Esophagus squamous epithelium (tissue), 5 donors: ENCODE results near the gene NKAIN4. TPM values are rescaled to one million over a fixed set of nuclear protein-coding genes. Genes with fewer than 3 reads are reported as not detected.

Experiments
- DNase-seq: peaks from one replicate; lab custom pipeline; 2025; lab: John Stamatoyannopoulos, UW
- H3K27ac ChIP-seq, 4 donors: fragments of 200-600 bp; sonication (generic); one replicate each; pipeline ENCODE4 v1.5.1; 2016 to 2019; ENCODE audit warnings: mild to moderate bottlenecking in 1 of 4
- H3K27me3 ChIP-seq, 4 donors: fragments of 200-600 bp; sonication (generic); 1 replicate in 3 of 4; 2 replicates in 1 of 4; pipeline versions ENCODE4 v1.5.1 to v1.6.0; 2017 to 2021; ENCODE audit warnings: antibody characterized with exemption in 1 of 4
- H3K36me3 ChIP-seq, 3 donors: fragments of 200-600 bp; sonication (generic); one replicate each; pipeline ENCODE4 v1.5.1; 2016 to 2019
- H3K4me1 ChIP-seq, 3 donors: fragments of 200-600 bp; sonication (generic); one replicate each; pipeline ENCODE4 v1.5.1; 2017 to 2019
- H3K4me3 ChIP-seq, 4 donors: fragments of 200-600 bp; sonication (generic); 1 replicate in 3 of 4; 2 replicates in 1 of 4; pipeline ENCODE4 v1.5.1; 2016 to 2019; ENCODE audit warnings: mild to moderate bottlenecking in 2 of 4, moderate library complexity in 1 of 4
- H3K9me3 ChIP-seq, 3 donors: fragments of 200-600 bp; sonication (generic); one replicate each; pipeline ENCODE4 v1.5.1; 2016 to 2019
- POLR2A ChIP-seq, 4 donors: fragments of 450-650 bp; IDR thresholded peaks; one replicate each; pipeline ENCODE4 v1.6.1; 2017; ENCODE audit warnings: antibody characterized with exemption in 4 of 4, mild to moderate bottlenecking in 4 of 4, moderate library complexity in 3 of 4
- WGBS, 2 donors: methylation state at CpG; one replicate each; pipeline ENCODE4 v1.1.5; 2018; 5-methylcytosine and 5-hydroxymethylcytosine counted together
- intact Hi-C: fragments of 100-400 bp; cut with DNase I; formaldehyde crosslinking; loops from one replicate; pipeline ENCODE4 v1.15.0; 2022
- total RNA-seq, 4 donors: library from RNA; depleted of rRNA; stranded (reverse); fragments of >200 nt; gene quantifications; one replicate each; pipeline ENCODE4 v1.1.0, GENCODE V29; 2016
- TF ChIP-seq, protein P1 (sequence below), 6 experiments: fragments of 450-650 bp in 4 of 6; fragments of 200-600 bp in 2 of 6; sonication (generic) in 2 of 6; IDR thresholded peaks; one replicate each; pipeline ENCODE4 v1.5.1; 2016 to 2019; ENCODE audit warnings: antibody characterized with exemption in 6 of 6, mild to moderate bottlenecking in 4 of 6, moderate library complexity in 4 of 6
- donor health status: DM: yes; HTN: yes; CAD: no.

Gene NKAIN4
- total RNA-seq, 4 donors from 2014 or later: not detected

DNA sequence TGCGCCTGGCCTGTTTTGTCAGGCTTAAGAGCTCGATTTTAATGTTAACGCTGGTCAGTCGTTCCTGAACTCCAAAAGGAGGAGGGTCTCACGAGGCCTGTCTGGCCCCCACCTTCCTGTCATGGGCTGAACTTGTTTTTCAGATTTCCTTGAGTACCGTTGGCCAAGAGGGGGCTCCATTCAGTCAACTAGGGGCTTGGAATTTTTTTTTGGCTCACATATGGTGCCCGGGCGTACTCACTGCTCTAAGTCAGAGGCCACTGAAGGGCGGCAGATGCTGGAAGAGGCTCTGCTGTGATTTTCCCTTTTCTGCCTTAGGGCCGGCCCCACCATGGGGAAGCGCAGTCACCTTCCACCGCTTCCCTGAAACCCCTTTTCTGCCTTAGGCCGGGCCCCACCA is 25.5 kb downstream of the NKAIN4 start:
- Histone ChIP-seq H3K27ac (no peak overlapping the region), H3K36me3 (no peaks in the 10 kb centered on the region), H3K9me3 (no peaks in the 10 kb centered on the region), H3K27me3 (peaks cover 0 to 61% (median 0%) of the 10 kb centered on the region in 4 donors), H3K4me1 (peaks cover 3 to 13% (median 11%) of the 10 kb centered on the region in 3 donors), H3K4me3 (no peak overlapping the region)
- no peak for DNase-seq
- WGBS, 2 donors: 53 to 55% methylated on average over 6 to 13 of the region's 13 CpGs
- intact Hi-C loops: no loop called here
- TF ChIP-seq, protein P1, sequence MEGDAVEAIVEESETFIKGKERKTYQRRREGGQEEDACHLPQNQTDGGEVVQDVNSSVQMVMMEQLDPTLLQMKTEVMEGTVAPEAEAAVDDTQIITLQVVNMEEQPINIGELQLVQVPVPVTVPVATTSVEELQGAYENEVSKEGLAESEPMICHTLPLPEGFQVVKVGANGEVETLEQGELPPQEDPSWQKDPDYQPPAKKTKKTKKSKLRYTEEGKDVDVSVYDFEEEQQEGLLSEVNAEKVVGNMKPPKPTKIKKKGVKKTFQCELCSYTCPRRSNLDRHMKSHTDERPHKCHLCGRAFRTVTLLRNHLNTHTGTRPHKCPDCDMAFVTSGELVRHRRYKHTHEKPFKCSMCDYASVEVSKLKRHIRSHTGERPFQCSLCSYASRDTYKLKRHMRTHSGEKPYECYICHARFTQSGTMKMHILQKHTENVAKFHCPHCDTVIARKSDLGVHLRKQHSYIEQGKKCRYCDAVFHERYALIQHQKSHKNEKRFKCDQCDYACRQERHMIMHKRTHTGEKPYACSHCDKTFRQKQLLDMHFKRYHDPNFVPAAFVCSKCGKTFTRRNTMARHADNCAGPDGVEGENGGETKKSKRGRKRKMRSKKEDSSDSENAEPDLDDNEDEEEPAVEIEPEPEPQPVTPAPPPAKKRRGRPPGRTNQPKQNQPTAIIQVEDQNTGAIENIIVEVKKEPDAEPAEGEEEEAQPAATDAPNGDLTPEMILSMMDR (IDR thresholded peaks at IDR 0.05): no peak
- no peak for TF ChIP-seq POLR2A (IDR thresholded peaks at IDR 0.05)

DNA sequence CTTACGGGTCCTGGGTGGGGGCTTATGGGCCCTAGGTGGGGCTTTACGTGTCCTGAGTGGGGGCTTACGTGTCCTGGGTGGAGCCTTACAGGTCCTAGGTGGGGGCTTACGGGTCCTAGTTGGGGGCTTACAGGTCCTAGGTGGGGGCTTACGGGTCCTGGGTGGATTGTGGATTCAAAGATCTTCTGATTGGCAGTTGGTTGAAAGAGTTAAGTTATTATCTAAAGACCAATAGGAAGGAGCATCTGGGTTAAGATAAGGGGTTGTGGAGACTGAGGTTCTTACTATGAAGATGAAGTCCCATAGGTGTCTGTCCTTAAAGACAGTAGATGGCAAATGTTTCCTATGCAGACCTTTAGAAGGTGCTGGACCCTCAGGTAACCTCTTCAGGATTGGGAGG is 27.0 kb downstream of the NKAIN4 start:
- Histone ChIP-seq H3K9me3 (no peaks in the 10 kb centered on the region), H3K4me1 (peaks cover 3 to 11% (median 7%) of the 10 kb centered on the region in 3 donors), H3K4me3 (no peak overlapping the region), H3K27me3 (peaks cover 0 to 56% (median 0%) of the 10 kb centered on the region in 4 donors), H3K27ac (no peak overlapping the region), H3K36me3 (no peaks in the 10 kb centered on the region)
- DNase-seq: no peak
- no peak for TF ChIP-seq POLR2A (IDR thresholded peaks at IDR 0.05)
- TF ChIP-seq, protein P1 (IDR thresholded peaks at IDR 0.05): no peak
- WGBS, 2 donors: 85 to 97% methylated on average over 3 to 5 of the region's 5 CpGs
- intact Hi-C loops: no loop called here

DNA sequence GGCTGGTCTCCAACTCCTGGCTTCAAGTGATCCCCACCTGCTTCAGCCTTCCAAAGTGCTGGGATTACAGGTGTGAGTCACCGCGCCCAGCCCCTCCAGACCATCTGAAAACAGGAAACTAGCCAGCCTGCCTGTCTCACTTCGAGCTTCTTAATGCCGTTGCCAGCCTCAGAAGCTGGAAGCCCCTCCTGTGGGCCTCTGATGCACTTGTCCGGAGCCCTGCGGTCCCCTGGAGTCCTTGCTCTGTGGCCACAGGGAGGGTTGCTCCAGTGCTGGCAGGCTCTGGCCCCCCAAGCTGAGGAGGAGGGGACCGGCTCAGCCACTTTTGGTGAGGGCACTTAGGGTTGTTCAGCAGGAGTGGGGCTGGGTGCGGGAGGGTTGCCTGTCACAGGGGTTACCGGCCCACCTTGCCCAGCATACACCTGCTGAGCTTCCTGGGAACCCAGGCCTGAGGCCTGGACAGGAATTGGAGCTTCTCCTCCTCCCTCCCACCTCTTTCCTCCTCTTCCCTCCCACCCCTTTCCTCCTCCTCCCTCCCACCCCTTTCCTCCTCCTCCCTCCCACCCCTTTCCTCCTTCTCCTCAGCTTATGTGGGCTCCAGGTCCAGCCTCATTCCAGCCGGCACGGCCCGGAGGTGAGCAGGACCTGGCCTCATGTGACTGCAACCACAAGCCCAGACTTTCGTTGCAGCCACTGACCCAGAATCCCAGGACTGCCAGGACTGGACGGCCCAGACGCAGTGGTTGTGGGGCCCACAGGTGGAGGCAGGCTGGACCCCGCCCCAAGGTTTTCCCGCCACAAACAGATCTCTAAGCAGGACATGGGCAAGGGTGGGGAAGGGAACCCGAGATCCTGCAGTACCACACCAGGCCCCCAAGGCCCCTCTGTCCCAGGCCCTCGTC is 28.0 kb downstream of the NKAIN4 start:
- H3K9me3 ChIP-seq: no peaks in the 10 kb centered on the region
- no peak for DNase-seq
- 63 to 76% methylated on average over 1 to 4 of the region's 19 CpGs for WGBS, 2 donors

DNA sequence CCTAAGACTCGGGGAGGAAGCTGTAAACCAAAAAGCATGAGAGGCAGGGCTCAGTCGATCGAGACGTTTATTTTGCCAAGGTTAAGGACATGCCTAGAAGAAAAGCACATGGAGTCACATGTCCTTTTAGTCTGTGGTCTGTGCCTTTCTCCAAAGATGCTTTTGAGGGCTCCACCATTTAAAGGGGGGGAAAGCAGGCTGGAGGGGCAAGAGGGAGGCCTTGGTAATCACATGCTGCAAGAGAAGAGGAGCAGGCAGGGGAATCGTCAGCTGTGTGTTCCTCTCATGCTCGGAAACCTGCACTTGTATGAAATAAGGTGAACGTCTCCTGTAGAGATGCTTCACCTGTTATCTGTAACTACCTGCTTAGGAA is 29.2 kb downstream of the NKAIN4 start:
- WGBS, 2 donors: 35 to 46% methylated on average over 7 of the region's 7 CpGs
- no peak overlapping the region for H3K27ac ChIP-seq

More for the DNA sequence above, 28.0 kb downstream of the NKAIN4 start:
- Histone ChIP-seq H3K4me1 (peaks cover 3 to 11% (median 3%) of the 10 kb centered on the region in 3 donors), H3K27me3 (peaks cover 0 to 56% (median 0%) of the 10 kb centered on the region in 4 donors), H3K4me3 (no peak overlapping the region), H3K27ac (no peak overlapping the region), H3K36me3 (no peaks in the 10 kb centered on the region)
- intact Hi-C loops: no loop called here
- TF ChIP-seq POLR2A (IDR thresholded peaks at IDR 0.05): no peak
- TF ChIP-seq, protein P1 (IDR thresholded peaks at IDR 0.05): no peak

More for the DNA sequence above, 29.2 kb downstream of the NKAIN4 start:
- Histone ChIP-seq H3K4me3 (no peak overlapping the region), H3K36me3 (no peaks in the 10 kb centered on the region), H3K4me1 (peaks cover 0 to 7% (median 0%) of the 10 kb centered on the region in 3 donors), H3K27me3 (peaks cover 0 to 55% (median 0%) of the 10 kb centered on the region in 4 donors), H3K9me3 (no peaks in the 10 kb centered on the region)
- intact Hi-C loops: no loop called here
- no peak for TF ChIP-seq POLR2A (IDR thresholded peaks at IDR 0.05)
- TF ChIP-seq, protein P1 (IDR thresholded peaks at IDR 0.05): no peak
- no peak for DNase-seq
